ENCODE measurements around the gene RNFT2. TPM values are rescaled to one million over a fixed set of nuclear protein-coding genes. Genes with fewer than 3 reads are reported as not detected.

Gene RNFT2
- total RNA-seq, 1 donor from 2014 or later: 0.78 TPM

DNA sequence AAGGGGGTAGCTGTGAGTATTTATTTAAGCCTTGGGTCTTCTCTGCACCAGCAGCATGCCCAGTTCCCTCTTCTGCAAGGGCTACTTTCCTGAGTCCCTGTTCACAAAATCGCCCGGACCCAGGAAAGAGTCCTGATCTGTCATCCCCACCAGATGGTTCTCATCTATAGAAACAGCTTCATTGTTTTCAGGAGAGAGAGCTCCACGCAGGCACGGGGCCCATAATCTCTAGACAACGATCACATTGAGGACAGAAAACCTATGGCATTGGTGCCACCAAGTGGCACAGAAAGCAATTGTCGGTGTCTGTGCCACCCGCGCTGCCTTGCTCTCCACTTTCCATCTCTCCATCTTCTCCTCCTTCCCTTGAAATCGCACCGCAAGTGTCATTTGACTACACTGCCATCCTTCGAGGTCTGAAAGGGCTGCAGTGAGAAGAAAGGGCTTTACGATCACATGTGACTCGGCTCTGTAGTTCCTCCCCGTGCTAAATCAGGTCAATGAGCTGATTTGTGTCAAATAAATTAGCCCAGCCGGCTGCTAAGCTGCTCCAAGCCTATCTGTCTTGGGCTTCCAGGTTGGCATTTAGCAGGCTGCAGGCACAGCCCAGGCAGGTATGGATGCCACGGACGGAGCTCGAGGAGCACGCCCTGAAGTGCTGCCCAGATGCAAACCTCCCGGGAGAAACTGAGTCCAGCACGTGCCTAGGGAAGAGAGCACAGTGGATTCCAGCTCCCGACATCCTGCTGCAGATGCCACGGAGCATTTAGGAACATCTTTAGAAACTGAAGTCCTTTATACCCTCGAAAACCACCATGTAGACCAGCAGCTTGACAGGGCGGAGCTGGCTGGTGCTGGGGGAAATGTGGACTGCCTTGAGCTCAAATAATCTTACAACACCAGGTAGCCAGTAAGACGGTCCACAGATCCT, 29.0 kb upstream of the RNFT2 start:
- intact Hi-C loops (cut with DNase I): loop anchor here (5.0 kb wide), 1 partner anchor 712 kb away; no protein-coding TSS in a partner anchor
- no peak for DNase-seq (ENCODE audit: low spot score)

DNA sequence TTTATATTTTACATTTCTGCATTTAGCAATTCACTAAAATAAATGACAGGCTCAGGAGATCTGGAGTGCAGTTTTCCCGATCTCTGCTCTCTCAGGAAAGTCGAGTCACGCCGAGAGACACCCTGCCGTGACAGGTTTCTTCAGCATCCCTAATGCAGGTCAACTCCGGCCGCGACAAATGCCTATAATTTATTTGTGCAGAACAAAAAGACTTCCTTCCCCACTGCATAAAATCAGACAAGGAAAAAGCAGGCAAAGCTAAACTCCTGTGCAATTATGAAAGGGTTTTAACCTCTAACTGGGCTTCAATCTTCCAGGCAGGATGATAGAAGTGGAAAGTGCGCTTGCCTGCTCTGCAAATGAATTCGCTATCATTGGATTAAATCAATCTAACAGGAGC, 28.3 kb upstream of the RNFT2 start:
- intact Hi-C loops (cut with DNase I): loop anchor here (5.0 kb wide), 1 partner anchor 712 kb away; no protein-coding TSS in a partner anchor
- DNase-seq (ENCODE audit: low spot score): no peak

DNA sequence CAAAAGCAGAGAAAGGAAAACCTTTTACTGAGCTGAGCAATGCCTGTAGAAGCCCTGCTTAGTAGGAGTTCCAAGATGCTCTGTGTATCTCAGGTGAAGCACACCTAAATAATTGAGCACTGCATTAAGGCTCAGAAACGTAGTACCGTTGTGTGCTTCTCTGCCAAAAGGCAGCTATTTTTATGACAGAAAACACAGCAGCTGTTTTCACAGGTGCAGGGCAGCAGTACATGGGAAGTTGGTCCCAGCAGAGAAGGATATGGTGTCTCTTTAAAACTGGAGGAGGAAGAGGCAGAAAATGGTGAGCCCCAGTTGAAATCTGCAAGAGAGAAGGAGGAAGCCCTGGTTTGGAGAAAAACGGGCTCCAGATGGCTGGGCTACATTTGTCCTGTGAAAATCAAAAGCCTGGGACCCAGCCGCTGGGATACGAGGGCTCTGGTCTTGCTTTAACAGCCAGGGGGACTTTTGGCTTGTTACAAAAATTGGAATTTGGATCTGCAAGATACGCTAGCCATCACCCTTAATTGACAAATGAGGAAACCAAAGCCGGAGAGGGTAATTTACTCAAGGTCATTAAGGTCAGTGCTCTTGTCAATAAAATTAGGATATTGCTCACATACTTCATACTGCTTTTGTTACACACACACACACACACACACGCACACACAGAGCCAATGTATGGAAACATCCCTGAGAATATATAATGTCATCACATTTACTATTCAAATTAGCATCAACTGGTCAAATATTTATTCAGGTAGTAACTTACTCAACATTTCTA, 27.6 kb upstream of the RNFT2 start:
- intact Hi-C loops (cut with DNase I): no loop called here
- no peak for DNase-seq (ENCODE audit: low spot score)

DNA sequence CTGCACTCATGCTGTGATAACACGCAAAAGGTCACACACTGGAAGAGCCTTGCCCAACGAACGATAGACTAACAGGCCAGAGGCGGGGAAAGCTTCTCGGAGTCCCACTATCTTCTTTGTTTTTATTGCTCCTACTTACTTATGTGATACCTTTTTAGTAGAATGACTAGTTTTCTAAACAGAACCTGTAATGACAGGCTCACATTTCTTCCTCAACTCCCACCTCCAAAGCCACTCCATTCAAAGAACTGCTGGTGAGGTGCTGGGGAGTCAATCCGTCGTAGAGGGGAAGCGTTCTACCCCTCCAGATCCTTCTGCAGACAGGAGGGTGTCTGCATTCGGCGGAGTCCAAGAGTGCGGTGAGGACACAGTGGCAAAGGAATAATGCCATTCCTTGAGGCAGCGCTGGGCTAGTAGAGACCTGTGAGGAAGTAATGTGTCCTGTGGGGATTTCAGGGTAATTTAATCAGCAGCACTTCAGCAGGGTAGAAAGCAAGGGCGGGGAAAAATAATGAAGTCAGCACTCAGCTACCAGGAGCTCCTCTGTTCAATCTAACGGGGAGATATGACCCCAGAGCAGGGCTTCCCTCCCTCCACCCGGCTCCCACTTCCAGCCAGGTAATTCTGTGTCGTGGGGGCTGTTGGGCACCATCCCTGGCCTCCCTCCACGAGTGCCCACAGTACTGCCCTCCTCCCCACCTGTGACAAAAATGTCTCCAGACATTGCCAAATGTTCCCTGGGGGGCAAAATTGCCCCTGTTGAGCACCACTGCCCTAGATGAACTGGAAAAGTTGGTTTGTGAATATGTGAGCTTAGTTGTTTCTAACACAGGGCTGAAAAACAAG, 25.4 kb upstream of the RNFT2 start:
- no peak for DNase-seq (ENCODE audit: low spot score)
- intact Hi-C loops (cut with DNase I): no loop called here

DNA sequence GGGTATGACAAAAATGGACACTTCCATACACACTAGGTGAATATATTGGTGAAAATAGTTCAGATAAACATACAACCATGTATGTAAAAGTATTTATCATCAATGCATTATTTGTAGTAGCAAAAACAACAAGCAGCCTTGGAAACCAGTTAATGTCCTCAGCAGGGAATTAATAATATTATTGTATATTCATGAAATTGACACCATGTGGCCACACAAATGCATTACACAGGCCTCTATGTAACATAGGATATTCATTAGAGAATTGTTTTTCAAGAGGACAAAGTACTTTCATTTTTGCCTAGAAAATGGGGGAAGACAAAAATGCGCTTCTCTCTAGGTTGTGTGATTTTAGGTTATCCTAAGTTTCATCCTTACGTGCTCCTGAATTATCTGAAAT, 24.6 kb upstream of the RNFT2 start:
- no peak for DNase-seq (ENCODE audit: low spot score)
- intact Hi-C loops (cut with DNase I): no loop called here

DNA sequence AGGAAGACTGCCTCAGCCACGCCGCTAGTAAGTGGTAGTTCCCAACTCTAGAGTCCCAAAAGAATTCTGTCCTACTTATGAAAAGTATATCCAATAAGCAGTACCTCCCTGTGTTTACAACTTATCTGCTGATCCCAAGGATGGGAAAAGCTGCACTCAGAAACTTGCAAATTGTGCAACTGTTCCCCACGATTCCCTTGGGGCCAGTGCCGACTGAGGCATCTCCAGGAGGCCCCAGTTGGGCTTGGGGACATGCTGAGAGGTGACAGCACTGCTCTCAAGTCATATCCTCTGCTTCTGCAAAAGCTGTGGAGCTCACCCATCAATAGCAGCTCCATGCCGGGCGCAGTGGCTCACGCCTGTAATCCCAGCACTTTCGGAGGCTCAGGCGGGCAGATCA, 23.9 kb upstream of the RNFT2 start:
- DNase-seq (ENCODE audit: low spot score): no peak
- intact Hi-C loops (cut with DNase I): no loop called here

DNA sequence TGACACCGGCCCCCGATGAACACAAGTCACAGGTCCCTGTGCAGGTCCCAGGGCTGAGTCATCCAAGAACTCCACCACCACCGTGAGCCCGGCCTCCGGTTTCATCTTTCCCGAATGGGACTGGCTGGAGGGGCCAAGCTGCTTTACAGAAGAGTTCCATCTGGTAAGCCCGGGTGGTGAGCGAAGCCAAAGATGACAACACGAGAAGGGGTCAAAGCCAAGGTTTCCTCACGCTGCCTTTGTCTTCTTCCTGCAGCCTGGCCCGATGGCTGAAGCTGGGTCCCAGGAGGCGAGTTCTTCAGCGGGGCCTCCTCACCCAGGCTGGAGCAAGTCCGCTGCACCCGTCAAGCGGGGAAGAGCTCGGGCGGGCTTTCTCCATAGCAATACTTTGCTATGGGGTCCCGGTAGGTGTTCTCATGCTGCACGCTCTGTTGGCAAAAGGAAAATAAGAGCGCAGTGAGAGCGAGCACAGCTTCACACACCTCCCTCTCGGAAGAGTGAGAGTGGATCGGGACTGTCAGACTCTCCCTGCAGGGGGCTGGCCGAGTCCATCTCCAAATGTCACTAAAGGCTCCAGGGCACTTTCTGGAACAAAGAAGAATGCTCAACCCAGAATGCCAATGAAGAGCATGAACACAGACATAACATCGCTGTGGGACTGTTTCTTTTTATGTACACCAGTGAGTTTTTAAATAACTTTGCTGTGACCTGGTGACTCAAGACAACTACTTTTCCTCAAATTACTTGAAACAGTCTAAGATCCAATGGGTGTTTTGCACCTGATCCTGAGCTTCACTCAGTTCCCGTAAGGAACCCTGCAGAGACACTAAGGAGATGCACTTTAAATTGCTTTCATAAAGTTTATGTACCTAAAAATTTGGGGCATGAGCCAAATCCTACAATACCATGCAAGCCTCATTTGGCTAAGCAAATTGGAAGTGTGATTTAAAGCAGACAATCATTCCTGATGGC, 20.4 kb upstream of the RNFT2 start:
- peak; percentile 80 for DNase-seq (ENCODE audit: low spot score)
- intact Hi-C loops (cut with DNase I): no loop called here

DNA sequence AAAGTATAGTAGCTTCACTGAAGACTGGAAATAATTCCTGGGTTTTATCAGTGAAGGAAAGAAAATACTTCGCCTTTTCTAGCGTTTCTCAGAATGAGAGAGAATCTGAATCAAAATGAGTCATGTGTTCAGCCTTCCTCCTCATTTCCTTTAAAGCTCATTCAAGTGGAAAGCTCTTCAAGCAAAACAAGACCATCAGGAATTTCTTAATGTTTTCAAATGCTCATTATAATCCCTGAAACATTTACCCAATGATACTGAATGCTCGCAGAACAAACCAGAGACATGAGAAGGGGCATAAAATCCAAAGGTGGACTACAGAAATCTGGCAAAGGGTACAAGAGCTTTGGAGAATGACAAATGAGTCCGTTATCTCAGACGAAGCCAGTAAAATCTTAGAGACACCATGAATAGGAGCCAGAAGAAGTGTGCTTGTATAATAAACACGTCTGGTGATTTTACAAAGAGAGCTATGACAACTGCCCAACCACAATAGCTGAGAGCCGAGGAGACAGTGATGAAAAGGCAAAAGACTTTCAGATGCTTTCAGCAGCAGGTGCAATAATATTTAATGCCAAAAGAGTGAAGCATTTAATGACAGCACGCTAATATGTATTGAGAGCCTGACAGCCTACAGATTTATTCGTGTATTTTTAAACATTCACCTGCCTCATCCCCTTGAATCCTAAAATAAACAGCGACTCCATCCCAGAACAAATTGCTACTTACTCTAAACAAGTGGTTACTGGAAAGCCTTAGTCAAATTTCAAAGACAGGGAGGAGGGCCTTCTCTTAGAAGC, 19.3 kb upstream of the RNFT2 start:
- intact Hi-C loops (cut with DNase I): no loop called here
- DNase-seq (ENCODE audit: low spot score): no peak

DNA sequence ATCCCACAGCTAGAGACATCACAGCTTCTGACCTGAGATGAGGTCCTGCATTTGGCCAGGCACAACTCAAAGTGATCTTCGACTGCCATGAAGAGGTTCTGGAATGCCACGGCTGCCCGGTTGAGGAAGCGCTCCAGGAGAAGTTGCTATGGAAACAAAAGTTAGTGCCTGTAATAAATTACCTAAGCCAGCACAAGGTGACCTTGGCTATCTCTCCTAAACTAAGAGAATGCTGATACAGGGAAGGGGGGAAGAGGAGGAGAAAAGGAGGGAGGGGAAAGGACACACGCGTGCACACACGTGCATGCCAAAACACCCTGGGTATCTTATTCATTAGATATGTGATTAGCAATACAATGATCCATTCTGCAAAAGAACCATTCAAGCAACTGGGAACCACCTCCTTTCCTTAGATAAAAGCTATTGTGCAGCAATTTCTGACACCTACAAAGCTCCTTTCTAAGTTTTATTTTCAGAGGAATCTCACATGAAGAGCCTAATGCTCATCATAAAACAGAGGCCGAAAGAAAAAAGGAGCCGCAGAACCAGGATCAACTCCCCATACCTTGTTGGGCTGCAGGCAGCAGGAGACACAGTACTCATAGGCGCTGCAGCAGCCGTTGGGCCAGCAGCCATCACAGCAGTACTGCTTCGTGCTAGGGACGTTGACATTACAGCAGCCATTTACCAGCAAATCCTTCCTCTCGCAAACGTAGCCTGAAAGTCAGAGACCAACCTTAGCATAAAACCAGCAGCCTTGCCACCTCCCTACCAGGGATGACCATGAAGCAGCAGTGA, 18.2 kb upstream of the RNFT2 start:
- intact Hi-C loops (cut with DNase I): no loop called here
- no peak for DNase-seq (ENCODE audit: low spot score)

DNA sequence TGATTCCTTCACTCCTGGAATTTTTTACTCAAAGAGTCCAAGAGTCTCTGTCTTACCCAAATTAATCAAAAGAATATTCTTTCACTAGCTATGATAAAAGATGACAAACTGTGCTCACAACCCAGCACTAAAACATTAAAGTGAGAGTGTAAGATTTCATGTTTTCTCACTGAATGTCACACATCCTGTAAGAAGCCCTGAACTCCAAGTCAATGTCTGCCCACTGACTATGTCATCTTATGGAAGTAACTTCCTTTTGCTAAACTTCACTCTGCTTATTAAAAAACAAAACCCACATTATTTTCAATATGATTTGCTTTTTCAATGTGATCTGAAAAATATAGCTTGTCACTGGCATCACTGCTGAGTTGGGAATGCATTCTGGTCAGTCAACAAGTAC, 15.9 kb upstream of the RNFT2 start:
- no peak for DNase-seq (ENCODE audit: low spot score)
- intact Hi-C loops (cut with DNase I): no loop called here

DNA sequence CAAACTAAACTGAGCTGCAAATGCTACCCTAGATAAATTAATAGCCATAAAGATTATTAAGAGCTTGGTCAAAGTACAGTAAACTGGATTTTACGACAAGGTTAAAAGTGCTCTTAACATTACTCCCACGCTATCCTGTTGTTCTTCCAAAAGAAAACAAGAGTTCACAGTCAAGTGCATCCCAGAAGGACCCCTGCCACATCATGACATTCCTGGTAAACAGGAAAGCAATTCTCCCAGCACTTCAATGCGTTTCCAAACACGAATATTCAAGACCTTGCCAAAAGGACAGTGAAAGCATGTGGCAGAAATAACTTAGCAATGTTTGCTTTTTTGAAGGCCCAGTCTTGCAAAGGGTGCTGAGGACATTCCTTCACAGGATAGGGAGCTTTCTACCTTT, 11.4 kb upstream of the RNFT2 start:
- intact Hi-C loops (cut with DNase I): no loop called here
- no peak for DNase-seq (ENCODE audit: low spot score)

DNA sequence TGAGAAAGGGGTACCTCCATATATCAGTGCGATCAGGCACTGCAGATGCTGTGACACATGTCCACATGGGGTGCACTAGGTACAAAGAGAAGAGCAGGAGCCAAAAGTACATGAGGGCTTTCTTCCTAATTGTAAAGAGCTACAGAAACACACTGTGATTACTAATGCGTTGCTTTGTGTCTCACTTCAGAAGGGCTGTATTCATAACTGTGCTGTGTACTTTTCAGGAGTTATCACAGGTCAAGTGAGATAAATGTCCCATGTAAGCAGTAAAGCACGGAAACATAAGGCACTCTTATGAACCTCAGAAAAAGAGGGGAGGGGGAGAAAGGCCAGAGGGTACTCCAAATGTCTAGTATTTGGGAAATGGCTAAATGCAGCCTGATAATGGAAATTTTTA, 10.9 kb upstream of the RNFT2 start:
- intact Hi-C loops (cut with DNase I): no loop called here
- DNase-seq (ENCODE audit: low spot score): no peak

DNA sequence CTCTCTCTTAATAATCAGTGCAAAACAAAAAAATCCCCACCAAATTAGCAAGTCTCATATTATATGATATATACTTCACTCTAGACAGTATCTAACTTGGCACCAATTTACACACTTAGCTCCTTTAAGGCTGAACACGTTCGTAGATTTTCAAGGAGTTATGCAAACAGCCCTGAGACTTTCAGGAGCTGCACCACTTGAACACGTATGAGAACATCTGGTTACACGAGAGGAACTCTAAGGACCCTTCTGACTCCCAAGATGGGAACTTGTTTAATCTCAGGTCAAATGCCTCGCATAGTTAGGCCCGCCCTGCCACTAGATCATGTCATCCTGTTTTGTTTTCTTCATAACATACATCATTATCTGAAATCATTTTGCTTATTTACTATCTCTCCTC, 10.2 kb upstream of the RNFT2 start:
- DNase-seq (ENCODE audit: low spot score): no peak
- intact Hi-C loops (cut with DNase I): no loop called here

DNA sequence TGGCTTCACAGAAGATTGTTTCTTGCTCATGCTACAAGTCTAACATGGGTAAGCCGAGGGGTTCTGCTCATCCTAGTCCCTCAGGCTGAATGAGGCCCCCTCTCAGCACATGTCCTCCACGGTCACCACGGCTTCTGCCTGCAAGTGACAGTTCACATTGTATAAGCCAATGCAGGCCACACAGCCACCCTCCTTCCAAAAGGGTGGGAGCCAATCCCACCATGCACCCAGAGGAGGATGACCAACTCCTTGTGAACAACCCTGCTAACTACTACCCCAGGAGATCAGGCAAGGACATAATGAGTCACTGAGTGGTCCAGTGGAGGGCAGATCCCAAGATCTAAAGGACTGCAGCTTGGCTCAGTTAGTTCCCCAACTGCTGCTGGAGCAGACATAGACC, 6.3 kb upstream of the RNFT2 start:
- DNase-seq (ENCODE audit: low spot score): no peak
- intact Hi-C loops (cut with DNase I): no loop called here

DNA sequence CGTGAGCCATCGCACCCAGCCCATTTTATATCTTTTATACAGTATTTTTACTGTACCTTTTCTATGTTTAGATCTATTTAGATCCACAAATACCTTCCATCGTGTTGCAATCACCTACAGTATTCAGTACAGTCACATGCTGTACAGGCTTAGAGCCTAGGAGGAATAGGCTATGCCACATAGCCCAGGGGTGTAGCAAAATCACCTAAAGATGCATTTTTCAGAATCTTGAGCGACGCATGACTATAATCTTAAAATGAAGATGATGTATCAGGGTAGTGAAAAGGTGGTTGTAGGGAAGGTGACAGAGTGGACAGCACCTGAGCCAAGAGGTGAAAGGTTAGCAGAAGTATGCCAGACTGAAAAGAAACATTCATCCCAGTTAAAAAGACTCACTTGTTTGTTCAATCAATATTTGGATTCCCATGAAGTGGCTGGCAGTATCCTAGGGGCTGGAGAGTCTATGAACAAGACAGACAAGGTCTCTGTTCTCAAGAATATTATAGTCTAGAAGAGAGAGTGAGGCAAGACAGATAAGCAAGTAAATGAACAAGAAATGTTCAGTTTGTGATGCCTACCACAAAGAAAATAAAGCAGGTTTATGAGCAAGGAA, 3.9 kb upstream of the RNFT2 start:
- DNase-seq (ENCODE audit: low spot score): no peak
- intact Hi-C loops (cut with DNase I): no loop called here

DNA sequence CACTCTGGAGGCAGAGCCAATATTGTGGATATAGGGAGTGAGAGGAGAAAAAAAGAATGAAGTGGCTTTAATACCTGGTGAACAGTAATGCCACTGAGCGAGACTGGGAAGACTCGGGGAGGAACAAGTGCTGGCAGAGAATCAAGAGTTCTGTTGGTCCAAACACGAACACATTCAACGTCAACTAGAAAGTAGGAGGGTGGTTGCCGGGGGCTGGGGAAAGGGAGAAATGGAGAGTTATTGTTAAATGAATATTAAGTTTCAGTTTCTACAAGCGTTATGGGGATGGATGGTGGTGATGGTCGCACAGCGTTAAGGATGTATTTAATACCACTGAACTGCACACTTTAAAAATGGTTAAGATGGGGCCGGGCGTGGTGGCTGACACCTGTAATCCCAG, 3.0 kb upstream of the RNFT2 start:
- no peak for DNase-seq (ENCODE audit: low spot score)
- intact Hi-C loops (cut with DNase I): no loop called here

Data from cardiac septum (tissue), 1 donor.